Parathyroid adenoma (tissue), 2 donors: ENCODE results near the gene IFFO2.

Experiments
- H2AFZ ChIP-seq: fragments of 300-600 bp; sonication (generic); one replicate; pipeline ENCODE4 v1.7.0; 2017; ENCODE audit warnings: antibody characterized with exemption, mild to moderate bottlenecking
- H3K27ac ChIP-seq: fragments of 300-600 bp; sonication (generic); one replicate; pipeline ENCODE4 v1.7.0; 2017
- H3K27me3 ChIP-seq: fragments of 300-600 bp; sonication (generic); one replicate; pipeline ENCODE4 v1.7.0; 2017; ENCODE audit warnings: low read length; ENCODE audit not compliant: control insufficient read depth, insufficient read depth
- H3K36me3 ChIP-seq: fragments of 300-600 bp; sonication (generic); one replicate; pipeline ENCODE4 v1.7.0; 2017; ENCODE audit warnings: low read length; ENCODE audit not compliant: control insufficient read depth, insufficient read depth
- H3K4me1 ChIP-seq: fragments of 300-600 bp; sonication (generic); one replicate; pipeline ENCODE4 v1.7.0; 2017; ENCODE audit warnings: control low read depth
- H3K4me2 ChIP-seq: fragments of 300-600 bp; sonication (generic); one replicate; pipeline ENCODE4 v1.7.0; 2017; ENCODE audit warnings: low read length
- H3K4me3 ChIP-seq: fragments of 300-600 bp; sonication (generic); one replicate; pipeline ENCODE4 v1.7.0; 2017; ENCODE audit warnings: low read depth, low read length
- H3K79me2 ChIP-seq: fragments of 300-600 bp; sonication (generic); one replicate; pipeline ENCODE4 v1.7.0; 2017; ENCODE audit warnings: control low read depth
- H3K9ac ChIP-seq: fragments of 300-600 bp; sonication (generic); one replicate; pipeline ENCODE4 v1.7.0; 2017; ENCODE audit warnings: mild to moderate bottlenecking
- H3K9me3 ChIP-seq: fragments of 300-600 bp; sonication (generic); one replicate; pipeline ENCODE4 v1.7.0; 2017; ENCODE audit warnings: low read length; ENCODE audit not compliant: control insufficient read depth
- CTCF ChIP-seq: fragments of 300-600 bp; sonication (generic); IDR thresholded peaks from one replicate; pipeline ENCODE4 v1.7.0; 2017; ENCODE audit warnings: antibody characterized with exemption, mild to moderate bottlenecking
- donor health status: primary hyperparathyroidism.

IFFO2 gene

DNA sequence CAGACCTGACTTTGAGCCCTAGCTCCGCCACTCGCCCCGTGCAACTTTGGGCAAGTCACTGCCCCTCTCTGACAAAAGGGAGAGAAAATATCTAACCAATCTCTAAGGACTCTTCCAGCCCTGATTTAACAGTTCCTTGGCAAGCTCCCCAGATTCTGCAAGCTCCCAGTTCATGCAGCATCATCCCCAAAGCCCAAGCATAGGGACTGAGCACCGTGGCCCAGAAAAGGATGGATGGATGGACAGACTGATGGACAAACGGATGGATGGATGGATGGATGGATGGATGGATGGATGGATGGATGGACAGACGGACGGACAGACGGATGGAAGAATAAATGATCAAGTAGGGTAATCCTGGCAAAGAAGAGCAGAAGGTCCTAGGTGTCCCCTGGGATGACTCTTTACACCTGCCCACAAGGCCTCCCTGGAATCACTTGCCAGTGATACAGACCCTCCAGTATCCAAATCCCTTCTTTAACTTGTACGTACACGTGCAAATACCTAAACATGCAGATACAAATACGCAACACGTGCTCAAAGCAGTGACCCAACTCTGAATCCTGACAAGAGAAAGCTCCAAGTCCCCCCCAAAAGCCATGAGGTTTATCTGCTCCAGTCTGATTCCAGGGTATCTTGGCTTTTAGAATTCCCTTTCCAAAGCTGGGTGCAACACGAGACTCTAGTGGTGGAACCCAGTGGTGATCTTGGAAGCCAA is 16.0 kb downstream of the IFFO2 start:
- Histone ChIP-seq H2AFZ (no peak overlapping the region), H3K79me2 (peaks cover 64% of the 10 kb centered on the region), H3K36me3 (no peaks in the 10 kb centered on the region), H3K9me3 (no peaks in the 10 kb centered on the region), H3K4me2 (no peak overlapping the region), H3K4me1 (peaks cover 34% of the 10 kb centered on the region), H3K9ac (no peak overlapping the region), H3K4me3 (no peak overlapping the region), H3K27me3 (no peaks in the 10 kb centered on the region), H3K27ac (peak overlapping the region; percentile 49)
- no peak for TF ChIP-seq CTCF

GRCh38 chr1:18939398-18940302 is 16.8 kb downstream of the IFFO2 start:
- H3K27ac ChIP-seq, result peak overlapping the region; percentile 49
- no peak overlapping the region for H3K4me3 ChIP-seq
- H3K36me3 ChIP-seq, result no peaks in the 10 kb centered on the region
- H2AFZ ChIP-seq, result no peak overlapping the region
- H3K4me1 ChIP-seq, result peaks cover 27% of the 10 kb centered on the region
- no peak overlapping the region for H3K4me2 ChIP-seq
- peaks cover 63% of the 10 kb centered on the region for H3K79me2 ChIP-seq
- no peak overlapping the region for H3K9ac ChIP-seq
- no peak for TF ChIP-seq CTCF
- H3K27me3 ChIP-seq, result no peaks in the 10 kb centered on the region
- no peaks in the 10 kb centered on the region for H3K9me3 ChIP-seq

DNA sequence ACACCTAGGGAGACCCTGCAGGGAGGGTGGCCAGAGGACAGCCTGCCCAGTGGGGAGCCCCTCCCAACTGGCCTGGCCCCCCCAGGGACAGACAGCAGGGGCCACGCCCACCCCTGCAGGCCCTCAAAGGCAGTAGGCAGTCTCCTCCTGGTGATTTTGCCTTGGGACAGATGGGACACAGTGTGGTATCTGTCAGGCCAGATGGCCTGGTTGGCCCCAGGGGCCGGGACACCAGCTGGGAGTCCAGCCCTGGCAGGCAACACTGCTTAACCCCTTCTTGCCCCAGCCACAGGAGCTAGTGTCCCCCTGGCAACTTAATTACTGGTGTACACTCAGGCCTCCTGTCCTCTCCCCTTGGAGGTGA is 17.8 kb downstream of the IFFO2 start:
- Histone ChIP-seq H3K27ac (no peak overlapping the region), H3K27me3 (no peaks in the 10 kb centered on the region), H3K79me2 (peaks cover 54% of the 10 kb centered on the region), H3K4me2 (no peak overlapping the region), H3K36me3 (no peaks in the 10 kb centered on the region), H3K4me1 (peaks cover 26% of the 10 kb centered on the region), H3K9ac (no peak overlapping the region), H3K9me3 (no peaks in the 10 kb centered on the region), H3K4me3 (no peak overlapping the region), H2AFZ (no peak overlapping the region)
- no peak for TF ChIP-seq CTCF

GRCh38 chr1:18938008-18938706 is 18.3 kb downstream of the IFFO2 start:
- Histone ChIP-seq H3K4me3 (no peak overlapping the region), H3K4me2 (no peak overlapping the region), H3K36me3 (no peaks in the 10 kb centered on the region), H3K9me3 (no peaks in the 10 kb centered on the region), H3K27ac (no peak overlapping the region), H3K4me1 (peaks cover 26% of the 10 kb centered on the region), H3K79me2 (peaks cover 48% of the 10 kb centered on the region), H2AFZ (no peak overlapping the region), H3K27me3 (no peaks in the 10 kb centered on the region), H3K9ac (no peak overlapping the region)
- TF ChIP-seq CTCF, result no peak
